ENCODE measurements around the gene ARL5A.
A peak's percentile ranks its signal among the peaks of the same experiment; 100 is the strongest.
"Not testable (repeated sequence)": the region's sequence is repeated elsewhere in the genome, so short reads cannot be mapped to it uniquely, and the experiment has no call there.

ARL5A gene, protein sequence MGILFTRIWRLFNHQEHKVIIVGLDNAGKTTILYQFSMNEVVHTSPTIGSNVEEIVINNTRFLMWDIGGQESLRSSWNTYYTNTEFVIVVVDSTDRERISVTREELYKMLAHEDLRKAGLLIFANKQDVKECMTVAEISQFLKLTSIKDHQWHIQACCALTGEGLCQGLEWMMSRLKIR

DNA sequence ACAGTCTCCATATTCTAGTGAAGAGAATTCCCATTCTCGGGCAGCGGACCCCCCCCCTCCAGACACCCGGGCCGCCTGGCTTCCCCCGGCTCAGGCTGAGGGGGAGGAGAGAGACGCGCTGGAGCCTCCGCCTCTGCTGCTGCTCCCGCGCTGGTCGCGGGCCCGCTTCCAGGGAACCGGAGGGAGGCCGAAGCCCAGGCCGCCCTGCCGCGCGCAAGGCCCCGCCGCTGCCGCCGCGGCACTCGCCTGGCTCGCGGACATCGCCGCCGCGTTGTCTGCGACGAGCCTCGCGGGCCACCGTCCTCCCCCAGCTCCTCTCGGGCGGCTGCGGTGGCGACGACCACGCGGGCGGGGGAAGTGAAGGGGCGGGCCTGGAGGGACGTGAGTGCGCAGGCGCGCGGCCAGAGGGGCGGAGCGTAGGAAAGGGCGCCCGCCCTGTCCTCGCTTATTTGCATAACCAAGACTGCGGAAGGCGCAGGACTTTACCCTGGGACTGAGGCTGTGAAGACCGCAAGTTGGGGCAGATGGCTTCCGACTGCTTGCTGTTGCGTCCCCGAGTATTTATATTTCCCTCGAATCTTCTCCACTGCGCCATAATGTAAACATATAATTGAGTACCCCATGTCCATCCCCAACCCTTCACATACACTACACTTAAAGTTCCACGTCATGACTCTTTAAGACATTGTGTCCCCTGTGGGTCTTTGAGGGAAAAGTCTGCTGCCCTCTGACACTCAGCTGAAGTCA lies at the start of gene ARL5A:
Gene ARL5A (minus strand): TSS at position 279 of the 747 bp plus-strand sequence. CDS start 245 bp downstream, at position 34.
- peak; percentile 92 to 94 for ATAC-seq

DNA sequence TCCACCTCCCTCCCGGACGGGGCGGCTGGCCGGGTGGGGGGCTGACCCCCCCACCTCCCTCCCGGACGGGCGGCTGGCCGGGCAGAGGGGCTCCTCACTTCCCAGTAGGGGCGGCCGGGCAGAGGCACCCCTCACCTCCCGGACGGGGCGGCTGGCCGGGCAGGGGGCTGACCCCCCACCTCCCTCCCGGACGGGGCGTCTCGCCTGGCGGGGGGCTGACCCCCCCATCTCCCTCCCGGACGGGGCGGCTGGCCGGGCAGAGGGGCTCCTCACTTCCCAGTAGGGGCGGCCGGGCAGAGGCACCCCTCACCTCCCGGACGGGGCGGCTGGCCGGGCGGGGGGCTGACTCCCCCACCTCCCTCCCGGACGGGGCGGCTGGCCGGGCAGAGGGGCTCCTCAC lies 47.4 kb upstream of the ARL5A start:
- ATAC-seq = not testable (repeated sequence)

DNA sequence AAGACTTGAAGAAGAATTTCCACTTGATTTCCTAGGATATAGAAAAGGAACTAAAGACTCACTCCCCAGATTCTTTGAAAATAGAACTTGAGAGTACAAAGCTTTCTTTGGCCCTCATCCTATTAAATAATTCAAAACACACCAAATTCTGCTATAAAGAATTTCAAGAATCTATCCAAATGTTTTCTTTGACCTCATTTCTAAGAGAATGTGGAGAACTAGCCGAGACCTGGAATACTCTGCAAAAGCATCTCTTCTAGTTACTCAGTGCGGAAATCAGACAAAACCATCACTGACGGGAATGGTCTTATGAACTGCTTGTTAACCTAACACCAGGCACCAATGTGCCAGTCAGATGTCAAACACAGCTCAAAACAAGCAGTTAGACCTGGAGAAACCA lies 44.2 kb upstream of the ARL5A start:
- no peak for ATAC-seq

DNA sequence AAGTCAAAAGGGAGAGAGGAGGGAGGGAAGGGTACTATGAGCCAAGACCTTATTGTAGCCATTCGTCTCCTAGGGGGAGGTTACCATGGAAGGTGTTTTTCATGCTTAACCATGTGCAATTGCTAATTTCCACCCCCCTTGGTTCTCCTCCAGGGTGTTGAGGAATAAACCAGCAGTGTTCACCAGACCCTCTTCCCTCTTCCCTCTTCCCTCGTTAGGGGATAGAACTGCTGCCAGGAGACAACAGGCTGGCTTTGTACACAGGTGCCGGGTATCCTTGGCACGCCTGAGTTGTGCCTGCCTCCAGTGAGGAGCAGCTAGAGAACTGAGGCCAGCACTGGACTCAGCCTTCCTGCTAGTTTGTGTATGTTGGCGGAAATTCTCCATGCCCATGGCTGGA lies 41.1 kb upstream of the ARL5A start:
- ATAC-seq = no peak

DNA sequence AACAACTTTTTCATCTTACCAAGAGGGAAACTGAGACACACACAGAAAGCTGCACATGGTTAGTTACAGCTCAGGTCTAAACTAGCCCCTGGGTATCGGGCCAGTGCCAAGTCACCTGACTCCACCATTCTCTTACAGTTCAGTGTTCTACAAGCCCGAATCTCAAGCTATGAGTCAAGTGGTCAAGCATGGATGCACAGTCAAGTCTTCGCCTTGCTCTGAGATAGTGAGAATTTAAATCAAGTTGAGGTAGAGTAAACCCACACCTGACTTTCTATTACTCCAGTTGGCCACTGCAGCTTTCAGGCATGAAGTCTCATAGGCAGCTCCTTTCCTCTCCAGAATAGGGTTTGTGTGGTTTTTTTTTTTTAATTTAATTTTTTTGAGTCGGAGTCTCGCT lies 34.5 kb upstream of the ARL5A start:
- ATAC-seq = no peak

DNA sequence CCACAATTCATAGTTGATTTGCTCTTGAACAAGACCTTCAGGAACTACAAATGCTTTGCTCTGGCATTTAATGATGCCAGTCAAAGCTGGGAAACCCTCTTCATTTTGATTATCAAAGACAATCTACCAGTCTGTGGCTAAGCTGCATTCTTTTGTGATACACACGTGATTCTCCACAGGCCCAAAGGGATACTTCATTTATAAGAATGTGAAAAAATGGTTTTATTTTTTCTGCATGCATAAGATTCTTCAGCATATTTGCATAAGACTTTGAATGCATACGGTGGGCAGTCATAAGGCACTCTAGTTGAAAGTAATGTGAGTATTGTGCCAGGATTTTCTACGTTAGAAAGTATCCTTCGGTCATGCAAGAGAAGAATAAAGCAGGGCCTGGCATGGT lies 33.0 kb upstream of the ARL5A start:
- no peak for ATAC-seq

DNA sequence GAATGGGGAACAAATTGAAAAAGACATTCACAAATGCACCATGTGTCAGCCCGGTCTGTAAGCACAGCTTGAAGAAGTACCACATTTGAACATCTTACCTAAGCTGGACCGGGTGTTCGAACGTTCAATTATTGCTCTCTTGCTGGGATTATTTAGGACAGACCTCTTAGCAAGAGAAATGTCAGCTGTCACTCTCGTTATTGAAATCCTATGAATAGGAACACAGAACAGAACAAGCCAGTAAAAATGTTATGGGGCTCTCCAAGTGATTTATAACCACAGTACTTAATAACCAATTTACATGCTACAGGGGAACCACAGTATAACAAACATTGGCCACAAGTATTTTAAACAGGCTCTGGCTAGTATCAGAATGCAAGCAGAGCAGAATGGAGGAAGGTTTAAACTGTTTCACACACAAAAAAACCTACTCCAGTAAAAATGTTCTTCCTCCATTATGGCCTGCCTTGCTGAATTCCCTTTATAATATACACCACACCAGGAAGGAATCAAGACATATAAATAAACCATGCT lies 32.5 kb upstream of the ARL5A start:
- no peak for ATAC-seq

DNA sequence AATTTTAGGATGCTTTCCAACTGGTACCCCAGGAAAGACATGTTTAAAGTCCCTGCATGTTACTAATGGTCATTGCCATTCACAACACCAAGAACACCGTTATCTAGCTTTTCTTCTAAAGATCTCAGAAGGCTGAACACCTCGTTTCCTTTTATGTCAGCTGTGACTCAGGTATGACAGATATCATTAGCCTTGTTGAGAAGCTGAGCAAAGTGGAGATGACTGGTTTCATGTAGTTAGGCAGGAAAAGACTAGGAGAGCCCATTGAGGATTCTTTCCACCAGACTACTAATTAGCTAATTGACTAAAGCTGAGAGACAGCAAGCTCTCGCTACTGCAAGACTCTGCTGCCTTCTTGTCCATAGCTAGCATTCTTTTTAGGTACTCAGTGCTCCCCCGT lies 32.0 kb upstream of the ARL5A start:
- ATAC-seq = no peak

DNA sequence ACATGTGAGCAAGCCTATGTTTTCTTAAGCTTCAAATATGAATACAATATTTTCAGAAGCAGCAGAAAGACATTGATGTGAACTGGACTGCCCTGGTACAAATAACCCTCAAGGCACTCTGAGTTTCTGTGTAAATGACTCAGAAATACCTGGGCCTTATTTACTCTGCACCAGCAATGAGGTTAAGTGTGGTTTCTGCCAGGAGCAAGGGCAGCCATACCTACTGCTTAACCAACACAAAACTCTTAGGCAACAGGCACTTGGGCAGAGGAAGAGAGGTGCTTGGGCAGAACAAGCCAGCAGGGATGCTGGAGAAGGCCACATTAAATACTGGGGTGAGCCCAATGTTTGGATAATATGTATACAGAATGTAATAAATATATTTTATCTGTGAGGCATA lies 29.4 kb upstream of the ARL5A start:
- no peak for ATAC-seq

DNA sequence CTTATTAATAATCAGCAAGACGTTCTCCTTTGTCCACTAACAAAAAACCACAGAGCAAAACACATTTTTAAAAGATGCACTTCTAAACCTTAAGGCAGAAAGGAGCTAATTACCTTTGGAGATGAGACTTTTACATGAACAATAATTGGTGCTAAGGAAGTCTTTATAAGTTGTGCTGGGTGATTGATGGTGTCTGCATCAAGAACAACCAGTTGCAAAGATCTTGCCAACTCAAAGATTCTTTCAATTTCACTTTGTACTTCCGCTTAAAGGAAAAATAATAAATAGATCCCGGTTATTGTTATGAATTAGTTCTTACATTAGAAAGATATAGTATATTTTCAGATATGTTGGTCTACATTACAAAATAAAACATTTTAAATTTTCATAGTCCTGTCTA lies 26.9 kb upstream of the ARL5A start:
- no peak for ATAC-seq

DNA sequence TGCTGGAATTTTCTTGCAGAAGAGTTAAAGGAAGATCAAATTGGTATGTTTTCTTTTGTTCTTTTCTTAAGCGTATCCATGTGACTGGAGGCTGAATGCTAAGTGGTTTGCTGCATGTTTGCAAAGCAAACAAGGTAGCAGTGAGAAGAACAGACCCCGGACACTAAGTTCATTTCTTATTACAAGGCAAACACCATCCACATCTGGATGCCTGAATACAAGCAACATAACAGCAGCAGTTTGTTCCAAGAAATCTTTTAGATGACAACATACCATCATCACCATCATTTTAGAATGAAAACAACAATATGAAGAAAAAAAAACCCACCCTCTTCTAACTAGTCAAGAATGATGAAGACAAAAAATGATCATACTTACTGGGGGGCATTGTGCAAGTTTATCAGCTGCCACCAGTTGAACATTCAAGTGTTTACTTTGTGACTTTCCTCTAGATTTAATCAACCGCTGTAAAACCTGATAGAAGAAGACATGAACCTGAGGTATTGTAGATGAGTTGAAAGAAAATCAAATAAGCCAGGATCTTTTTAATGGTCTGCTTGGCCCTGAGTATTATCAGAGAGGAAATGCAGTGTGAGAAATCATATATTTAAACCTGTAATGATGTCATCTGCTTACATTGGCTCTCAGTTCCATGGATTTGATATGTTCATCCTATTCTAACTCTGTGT lies 25.0 kb upstream of the ARL5A start:
- no peak for ATAC-seq

DNA sequence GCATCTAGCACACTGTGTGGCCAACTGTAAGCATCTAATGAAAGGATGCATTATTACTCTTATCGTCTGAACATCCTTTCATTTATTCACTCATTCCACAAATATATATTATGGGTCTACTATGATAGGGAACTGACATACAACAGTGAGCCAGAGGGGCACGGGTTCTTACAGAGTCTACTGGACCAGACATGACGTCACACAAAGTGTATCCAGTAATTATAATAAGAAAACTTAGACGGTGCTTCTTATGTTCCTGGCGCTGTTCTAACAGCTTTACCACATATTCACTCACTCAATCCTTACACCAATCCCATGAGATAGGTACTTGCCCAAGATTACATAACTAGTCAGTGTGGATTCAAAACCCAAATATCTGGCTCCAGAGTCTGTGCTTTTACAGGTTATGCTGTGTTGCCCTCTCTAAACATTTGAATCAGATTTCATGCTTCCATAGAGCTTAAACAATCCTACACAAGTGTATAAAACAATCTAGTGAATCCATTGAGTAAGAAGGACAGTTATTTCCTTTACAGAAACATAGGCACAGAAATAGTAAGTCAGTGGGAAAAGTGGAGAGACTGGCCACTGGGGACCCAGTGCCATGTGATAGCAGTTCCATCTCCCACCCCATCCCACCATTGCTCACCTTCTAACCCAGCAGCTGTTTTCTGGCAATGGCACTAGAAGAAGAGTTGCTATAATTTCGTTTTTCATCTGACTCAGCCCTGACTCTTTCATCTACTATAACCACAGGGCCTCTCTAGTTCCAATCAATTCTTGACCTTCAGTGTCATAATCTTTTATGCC lies 24.2 kb upstream of the ARL5A start:
- ATAC-seq = no peak

DNA sequence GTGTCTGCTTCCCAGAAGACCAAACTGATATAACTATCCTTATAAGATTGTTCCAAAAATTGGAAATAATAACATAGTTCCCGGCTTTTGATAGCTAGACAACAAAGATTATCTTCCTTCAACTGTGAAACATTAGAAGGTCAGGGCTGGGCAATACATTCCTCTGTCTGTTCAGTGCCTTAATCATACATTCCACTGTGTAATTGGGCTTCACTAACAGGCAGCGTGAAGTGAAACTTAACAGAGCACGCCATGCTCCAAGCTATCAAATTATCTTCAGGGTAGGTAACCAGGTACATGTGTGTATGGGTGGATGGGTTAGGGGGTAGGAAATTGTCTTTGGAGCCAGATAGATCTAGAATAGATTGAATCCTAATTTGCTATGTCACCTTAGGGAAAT lies 23.5 kb upstream of the ARL5A start:
- no peak for ATAC-seq

DNA sequence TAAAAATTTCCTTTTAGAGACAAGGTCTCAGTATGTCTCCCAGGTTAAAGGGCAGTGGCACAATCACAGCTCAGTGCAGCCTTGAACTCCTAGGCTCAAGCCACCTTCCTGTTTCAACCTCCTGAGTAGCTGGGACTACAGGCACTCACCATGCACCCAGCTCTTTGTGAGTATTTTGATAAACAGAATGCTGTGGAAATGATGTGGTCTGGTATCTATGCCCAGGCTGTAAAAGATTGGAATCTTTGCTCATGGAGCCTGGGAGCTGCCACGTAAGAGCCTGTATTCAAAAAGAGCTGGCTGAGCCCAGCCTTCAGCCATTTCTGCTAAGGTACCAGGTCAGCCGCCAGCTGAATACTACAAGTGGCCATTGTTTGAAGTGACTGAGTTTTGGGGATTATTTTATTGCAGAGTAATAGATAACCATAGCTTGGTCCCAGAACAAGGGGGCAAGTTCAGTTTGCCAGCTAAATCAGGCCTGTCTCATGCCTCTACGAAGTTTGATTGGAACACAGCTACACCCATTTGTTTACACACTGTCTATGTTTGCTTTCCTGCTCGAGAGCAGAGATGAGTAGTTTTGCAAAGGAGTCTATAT lies 21.3 kb upstream of the ARL5A start:
- no peak for ATAC-seq

DNA sequence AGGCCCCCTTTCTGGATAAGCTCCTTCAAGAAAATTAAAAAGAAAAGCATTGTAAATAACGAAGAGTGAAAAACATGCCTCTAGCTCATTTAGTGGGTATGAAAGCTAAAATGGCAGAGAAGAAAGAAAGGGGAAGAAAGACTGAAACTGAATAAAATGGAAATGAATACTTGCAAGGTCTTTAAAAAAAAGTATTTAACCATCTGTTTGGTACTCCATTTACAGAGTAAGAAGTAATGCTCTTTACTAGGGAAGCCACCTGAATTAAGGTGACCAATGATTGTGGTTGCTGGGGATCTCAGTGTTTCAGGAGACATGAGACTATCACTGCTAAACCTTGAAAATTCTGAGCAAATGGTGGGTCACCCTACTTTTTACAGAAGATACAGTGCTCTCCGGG lies 17.7 kb upstream of the ARL5A start:
- ATAC-seq = no peak

DNA sequence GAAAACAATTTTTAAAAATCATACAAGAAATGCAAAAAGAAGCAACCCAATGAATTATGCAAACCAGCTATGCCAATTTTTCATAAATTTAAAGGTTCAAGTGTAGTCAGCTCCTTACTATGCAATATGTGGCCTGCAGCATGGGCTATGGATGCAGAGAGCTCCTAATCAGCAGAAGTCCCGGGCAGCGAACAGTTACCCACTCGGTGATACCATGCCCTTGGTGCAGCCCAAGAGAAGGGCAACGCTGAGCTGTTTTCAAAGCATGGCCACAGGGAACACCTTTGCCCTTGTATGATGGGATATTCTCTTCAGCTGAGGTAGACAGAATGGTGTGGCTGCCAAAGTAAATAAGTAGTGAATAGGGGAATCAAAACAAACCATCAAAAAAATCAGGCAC lies 17.3 kb upstream of the ARL5A start:
- ATAC-seq = no peak

DNA sequence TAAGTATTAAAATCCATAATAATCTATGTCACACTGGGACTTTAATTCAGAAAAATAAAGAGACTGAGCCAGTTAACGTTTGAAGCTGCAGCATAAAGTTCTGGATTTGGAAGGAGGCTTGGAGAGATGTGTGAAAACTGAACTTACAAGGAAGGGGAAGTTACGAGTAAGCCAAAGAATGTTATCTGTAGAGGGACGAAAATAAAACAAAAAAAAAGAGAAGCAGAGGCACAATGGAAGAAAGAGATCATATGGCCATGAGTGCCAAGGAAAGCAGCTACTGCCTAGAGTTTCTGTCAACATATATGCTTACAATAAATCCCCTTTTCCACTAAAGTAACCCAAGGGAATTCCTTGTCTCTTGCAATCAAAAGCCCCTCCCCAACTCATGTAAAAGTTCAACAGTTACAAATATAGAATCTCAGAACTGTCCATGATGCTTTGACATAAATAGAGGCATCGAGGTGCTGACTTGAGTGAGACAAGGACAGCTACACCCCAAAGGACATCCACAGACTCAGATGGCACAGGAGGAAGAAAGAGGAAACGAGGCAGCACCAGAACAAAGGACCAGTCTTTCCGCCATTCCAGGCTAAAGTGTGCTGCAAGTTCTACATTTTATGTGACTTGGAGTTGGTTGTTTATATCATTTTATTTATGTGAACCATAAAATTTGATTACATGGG lies 16.1 kb upstream of the ARL5A start:
- no peak for ATAC-seq

DNA sequence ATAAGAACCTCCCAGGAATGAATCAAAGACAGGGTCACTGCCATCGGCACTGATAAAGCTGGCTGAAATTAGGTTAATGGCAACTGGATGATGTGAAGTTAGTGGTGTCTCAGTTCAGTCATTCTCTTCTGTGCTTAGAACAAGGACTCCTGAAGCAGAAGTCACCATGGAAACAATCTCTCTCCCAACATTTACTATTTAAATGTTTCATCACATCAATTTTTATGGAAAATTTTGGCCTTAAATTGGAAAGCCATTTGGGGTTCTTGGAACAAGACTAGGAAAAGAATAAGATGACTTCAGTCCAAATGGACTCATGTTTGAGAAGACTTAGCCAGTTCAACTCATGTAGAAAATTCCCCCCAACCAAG lies 15.5 kb upstream of the ARL5A start:
- ATAC-seq = no peak

DNA sequence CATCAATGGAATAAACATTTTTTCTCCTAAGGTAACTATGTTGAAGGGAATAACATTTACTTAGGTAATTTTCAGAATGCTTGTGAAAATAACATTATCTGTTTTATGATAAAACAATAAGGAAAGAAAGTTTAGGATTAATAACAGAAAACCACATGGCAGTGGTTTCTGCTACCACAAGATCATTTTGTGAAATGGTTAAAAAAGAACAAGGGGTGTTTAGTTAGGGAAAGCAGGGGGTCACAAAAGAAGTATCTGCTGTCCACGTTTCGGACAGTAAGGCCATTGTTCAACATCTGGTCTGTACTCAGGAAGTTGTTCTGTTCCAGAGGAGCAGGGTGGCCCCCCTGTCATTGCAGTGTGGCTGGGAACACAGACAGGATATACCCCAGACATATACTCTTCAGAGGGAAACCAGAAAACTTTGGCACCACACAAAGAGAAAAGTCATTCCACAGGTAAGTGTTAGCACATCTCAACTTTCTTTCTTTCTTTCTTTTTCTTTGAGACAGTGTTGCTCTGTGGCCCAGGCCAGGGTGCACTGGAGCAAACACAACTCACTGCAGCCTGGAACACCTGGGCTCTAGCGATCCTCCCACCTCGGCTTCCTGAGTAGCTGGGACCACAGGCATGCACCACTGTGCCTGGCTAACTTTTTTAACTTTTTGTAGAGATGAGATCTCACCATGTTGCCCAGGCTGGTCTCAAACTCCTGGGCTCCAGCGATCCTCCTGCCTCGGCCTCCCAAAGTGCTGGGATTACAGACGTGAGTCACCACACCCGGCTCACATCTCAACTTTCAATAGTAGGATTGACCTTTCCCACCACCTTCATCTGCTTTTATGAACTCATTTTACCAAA lies 14.8 kb upstream of the ARL5A start:
- ATAC-seq = no peak

DNA sequence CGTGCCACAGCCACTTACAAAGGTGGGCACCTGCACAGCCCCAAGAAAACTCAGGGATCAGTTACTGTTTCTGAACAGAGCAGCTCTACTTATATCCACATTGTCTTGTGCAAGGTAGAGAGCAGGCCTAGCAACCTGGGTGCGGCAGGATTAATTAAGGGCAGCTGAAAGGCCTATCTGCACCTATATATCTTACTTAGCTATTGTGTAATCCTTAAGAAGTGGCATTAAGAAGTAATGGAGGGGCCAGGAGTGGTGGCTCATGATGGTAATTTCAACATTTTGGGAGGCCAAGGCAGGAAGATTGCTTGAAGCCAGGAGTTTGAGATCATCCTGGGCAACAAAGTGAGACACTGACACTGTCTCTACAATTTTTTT lies 12.8 kb upstream of the ARL5A start:
- ATAC-seq = no peak

Data from activated CD4-positive, CD25-positive, alpha-beta regulatory T cell treated with anti-CD3 and anti-CD28 coated beads, Interleukin-2, amount 50 U/mL, for 24 hours (primary cell).